Breast epithelium (tissue), 3 donors: ENCODE data around the gene HOXB4.

Experiments used
- POLR2AphosphoS5 ChIP-seq, 3 donors: sonication (generic); formaldehyde crosslinking; IDR thresholded peaks; one replicate each; pipeline ENCODE4 v1.6.1; 2017; ENCODE audit warnings: antibody characterized with exemption in 3 of 3
- TF ChIP-seq, protein P1 (sequence below), 3 donors: fragments of 450-650 bp; IDR thresholded peaks; one replicate each; pipeline ENCODE4 v1.5.1; 2016 to 2017; ENCODE audit warnings: antibody characterized with exemption in 3 of 3, mild to moderate bottlenecking in 3 of 3, moderate library complexity in 3 of 3

- TF ChIP-seq, protein P1, sequence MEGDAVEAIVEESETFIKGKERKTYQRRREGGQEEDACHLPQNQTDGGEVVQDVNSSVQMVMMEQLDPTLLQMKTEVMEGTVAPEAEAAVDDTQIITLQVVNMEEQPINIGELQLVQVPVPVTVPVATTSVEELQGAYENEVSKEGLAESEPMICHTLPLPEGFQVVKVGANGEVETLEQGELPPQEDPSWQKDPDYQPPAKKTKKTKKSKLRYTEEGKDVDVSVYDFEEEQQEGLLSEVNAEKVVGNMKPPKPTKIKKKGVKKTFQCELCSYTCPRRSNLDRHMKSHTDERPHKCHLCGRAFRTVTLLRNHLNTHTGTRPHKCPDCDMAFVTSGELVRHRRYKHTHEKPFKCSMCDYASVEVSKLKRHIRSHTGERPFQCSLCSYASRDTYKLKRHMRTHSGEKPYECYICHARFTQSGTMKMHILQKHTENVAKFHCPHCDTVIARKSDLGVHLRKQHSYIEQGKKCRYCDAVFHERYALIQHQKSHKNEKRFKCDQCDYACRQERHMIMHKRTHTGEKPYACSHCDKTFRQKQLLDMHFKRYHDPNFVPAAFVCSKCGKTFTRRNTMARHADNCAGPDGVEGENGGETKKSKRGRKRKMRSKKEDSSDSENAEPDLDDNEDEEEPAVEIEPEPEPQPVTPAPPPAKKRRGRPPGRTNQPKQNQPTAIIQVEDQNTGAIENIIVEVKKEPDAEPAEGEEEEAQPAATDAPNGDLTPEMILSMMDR (IDR thresholded peaks at IDR 0.05): no peak
- no peak for TF ChIP-seq POLR2AphosphoS5 (IDR thresholded peaks at IDR 0.05)
Measured at GRCh38 chr17:48542698-48543106, 35.4 kb downstream of the HOXB4 start.
